ENCODE data around the gene ZAR1L.
"Not testable (repeated sequence)": the region's sequence is repeated elsewhere in the genome, so short reads cannot be mapped to it uniquely, and the experiment has no call there.

ZAR1L gene

DNA sequence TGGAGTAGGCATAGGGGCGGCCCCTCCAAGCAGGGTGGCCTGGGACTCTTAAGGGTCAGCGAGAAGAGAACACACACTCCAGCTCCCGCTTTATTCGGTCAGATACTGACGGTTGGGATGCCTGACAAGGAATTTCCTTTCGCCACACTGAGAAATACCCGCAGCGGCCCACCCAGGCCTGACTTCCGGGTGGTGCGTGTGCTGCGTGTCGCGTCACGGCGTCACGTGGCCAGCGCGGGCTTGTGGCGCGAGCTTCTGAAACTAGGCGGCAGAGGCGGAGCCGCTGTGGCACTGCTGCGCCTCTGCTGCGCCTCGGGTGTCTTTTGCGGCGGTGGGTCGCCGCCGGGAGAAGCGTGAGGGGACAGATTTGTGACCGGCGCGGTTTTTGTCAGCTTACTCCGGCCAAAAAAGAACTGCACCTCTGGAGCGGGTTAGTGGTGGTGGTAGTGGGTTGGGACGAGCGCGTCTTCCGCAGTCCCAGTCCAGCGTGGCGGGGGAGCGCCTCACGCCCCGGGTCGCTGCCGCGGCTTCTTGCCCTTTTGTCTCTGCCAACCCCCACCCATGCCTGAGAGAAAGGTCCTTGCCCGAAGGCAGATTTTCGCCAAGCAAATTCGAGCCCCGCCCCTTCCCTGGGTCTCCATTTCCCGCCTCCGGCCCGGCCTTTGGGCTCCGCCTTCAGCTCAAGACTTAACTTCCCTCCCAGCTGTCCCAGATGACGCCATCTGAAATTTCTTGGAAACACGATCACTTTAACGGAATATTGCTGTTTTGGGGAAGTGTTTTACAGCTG is at the start of gene ZAR1L, which contains the start of gene BRCA2:
Gene ZAR1L, minus strand, starts transcription at position 126 of the 790 bp plus-strand sequence. CDS start 3,438 bp downstream, outside the sequence.
Gene BRCA2, plus strand, starts transcription at position 271 of the 790 bp plus-strand sequence. CDS start 953 bp downstream, outside the sequence.
- DNase-seq = peak; percentile 84

DNA sequence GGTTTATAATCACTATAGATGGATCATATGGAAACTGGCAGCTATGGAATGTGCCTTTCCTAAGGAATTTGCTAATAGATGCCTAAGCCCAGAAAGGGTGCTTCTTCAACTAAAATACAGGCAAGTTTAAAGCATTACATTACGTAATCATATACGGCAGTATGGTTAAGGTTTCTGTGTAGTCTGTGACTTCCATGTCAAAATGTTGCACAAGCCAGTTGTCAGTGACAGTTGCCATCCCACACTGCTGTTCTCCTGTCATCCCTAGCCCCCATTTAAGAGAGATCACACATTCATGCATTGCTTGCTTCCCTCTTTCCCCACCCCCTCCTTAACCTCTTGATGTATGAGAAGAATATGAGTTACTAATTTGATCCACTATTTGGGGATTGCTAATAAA is 47.4 kb upstream of the ZAR1L start:
- DNase-seq = no peak

- not testable (repeated sequence) for DNase-seq
These were observed 40.8 kb upstream of the ZAR1L start for GRCh38 chr13:32355935-32356334.

DNA sequence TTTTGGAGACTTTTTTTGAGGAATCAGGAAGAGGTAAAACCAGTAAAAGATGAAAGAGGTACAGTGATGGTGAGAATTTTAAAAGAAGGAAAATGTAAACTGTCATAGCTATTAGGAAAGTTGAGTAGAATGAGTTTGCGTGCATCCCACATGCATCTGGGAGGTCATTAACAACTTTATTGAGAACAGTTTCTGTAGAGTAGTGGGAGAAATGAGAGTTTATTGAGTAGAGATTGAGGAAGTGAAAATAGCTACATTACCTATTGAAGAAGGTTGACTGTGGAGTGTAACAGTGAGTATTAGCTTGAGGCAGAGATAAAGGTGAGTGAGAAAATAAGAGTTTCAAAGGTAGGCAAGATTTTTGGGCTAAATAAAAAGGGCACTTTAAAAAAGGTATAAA is 38.9 kb upstream of the ZAR1L start:
- DNase-seq = no peak

GRCh38 chr13:32350839-32351441 is 35.8 kb upstream of the ZAR1L start:
- DNase-seq = not testable (repeated sequence)

GRCh38 chr13:32347651-32348050 is 32.5 kb upstream of the ZAR1L start:
- DNase-seq = no peak

DNA sequence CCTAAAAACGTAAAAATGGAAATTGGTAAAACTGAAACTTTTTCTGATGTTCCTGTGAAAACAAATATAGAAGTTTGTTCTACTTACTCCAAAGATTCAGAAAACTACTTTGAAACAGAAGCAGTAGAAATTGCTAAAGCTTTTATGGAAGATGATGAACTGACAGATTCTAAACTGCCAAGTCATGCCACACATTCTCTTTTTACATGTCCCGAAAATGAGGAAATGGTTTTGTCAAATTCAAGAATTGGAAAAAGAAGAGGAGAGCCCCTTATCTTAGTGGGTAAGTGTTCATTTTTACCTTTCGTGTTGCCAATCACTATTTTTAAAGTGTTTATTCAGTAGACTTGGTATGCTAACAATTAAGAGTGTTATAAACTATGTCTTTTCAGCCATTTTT is 25.8 kb upstream of the ZAR1L start:
- no peak for DNase-seq

DNA sequence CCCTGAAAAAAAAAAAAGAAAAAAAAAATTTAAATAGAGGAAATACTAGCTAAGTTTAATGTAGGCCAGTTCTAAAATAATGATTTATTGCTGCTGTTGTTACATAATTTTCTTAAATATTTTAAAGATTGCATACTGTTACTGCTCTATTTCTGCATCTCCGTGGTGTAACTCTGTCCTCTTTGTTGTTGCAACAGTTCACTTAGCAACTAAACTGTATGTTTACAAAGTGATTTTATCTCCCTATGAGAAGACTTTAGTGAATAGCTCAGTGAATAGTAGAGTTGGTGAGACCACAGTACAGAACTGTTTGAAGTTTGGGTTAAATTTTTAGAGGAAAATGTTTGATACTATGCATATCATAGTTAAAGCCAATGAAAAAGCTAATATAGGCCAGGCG is 19.5 kb upstream of the ZAR1L start:
- DNase-seq = no peak

- no peak for DNase-seq
These were observed 15.3 kb upstream of the ZAR1L start for GRCh38 chr13:32330441-32330840.

DNA sequence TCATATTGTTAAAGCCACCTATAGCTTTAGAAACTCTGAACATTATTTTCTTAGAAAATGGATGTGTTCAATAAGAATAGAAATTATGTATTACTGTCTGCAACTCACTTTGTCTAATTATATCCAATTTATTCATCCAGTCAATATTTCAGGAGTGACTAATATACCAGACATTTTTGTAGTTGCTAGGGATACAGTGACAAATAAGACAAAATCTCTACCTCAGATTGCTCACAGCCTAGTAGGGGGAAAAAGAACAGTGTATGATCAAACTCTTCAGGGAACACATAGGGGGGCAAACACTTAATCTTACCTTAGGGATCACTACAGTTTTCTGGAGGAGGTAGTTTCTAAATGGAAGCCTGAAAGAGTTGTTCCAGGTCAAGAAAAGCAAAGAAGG is 8.7 kb upstream of the ZAR1L start:
- no peak for DNase-seq

- no peak for DNase-seq
These were observed 5.4 kb upstream of the ZAR1L start for GRCh38 chr13:32320528-32320927.

DNA sequence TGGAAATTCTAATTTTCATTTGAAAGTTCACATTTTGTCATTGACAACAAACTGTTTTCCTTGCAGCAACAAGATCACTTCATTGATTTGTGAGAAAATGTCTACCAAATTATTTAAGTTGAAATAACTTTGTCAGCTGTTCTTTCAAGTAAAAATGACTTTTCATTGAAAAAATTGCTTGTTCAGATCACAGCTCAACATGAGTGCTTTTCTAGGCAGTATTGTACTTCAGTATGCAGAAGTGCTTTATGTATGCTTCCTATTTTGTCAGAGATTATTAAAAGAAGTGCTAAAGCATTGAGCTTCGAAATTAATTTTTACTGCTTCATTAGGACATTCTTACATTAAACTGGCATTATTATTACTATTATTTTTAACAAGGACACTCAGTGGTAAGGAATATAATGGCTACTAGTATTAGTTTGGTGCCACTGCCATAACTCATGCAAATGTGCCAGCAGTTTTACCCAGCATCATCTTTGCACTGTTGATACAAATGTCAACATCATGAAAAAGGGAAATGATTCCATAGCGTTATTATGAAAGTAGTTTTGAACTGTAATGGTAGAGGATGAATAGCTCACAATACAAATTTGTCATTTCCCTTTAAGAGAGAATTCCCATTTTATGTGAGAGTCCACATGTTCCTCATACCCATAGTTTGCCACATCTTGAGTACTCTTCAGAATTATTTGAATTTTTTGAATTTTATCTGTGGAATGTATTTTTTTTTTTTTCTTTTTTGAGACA is 2.7 kb upstream of the ZAR1L start:
- DNase-seq = no peak

DNA sequence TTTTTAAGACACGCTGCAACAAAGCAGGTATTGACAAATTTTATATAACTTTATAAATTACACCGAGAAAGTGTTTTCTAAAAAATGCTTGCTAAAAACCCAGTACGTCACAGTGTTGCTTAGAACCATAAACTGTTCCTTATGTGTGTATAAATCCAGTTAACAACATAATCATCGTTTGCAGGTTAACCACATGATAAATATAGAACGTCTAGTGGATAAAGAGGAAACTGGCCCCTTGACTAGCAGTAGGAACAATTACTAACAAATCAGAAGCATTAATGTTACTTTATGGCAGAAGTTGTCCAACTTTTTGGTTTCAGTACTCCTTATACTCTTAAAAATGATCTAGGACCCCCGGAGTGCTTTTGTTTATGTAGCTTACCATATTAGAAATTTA is 1.3 kb upstream of the ZAR1L start:
- no peak for DNase-seq

DNA sequence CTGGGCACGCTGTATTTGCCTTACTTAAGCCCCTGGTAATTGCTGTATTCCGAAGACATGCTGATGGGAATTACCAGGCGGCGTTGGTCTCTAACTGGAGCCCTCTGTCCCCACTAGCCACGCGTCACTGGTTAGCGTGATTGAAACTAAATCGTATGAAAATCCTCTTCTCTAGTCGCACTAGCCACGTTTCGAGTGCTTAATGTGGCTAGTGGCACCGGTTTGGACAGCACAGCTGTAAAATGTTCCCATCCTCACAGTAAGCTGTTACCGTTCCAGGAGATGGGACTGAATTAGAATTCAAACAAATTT is 821 bp upstream of the ZAR1L start:
- no peak for DNase-seq

DNA sequence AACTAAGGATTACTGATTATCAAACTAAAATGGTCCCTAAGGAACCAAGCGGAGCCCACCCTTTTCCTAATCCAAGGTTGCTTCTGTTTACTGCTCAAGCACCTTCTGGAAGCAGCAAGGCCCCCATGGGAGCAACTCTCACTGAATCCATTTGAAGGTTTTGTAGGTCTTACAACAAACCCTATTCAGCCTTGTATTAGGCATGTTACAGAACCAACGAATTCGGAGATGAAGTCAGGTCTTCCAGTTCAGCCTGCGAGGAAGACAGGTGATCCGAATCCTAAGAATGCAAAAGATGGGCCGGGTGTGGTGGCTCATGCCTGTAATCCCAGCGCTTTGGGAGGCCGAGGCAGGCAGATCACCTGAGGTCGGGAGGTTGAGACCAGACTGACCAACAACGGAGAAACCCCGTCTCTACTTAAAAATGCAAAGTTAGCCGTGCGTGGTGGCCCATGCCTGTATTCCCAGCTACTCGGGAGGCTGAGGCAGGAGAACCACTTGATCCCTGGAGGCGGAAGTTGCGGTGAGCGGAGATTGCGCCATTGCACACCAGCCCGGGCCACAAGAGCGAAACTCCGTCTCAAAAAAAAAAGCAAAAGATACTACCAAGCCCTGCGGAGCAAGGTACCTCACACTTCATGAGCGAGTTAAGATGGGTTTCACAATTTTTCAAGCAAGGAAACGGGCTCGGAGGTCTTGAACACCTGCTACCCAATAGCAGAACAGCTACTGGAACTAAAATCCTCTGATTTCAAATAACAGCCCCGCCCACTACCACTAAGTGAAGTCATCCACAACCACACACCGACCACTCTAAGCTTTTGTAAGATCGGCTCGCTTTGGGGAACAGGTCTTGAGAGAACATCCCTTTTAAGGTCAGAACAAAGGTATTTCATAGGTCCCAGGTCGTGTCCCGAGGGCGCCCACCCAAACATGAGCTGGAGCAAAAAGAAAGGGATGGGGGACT is 609 bp downstream of the ZAR1L start:
- peak; percentile 47 for DNase-seq

GRCh38 chr13:32311188-32311897 is 3.8 kb downstream of the ZAR1L start:
- DNase-seq = no peak

DNA sequence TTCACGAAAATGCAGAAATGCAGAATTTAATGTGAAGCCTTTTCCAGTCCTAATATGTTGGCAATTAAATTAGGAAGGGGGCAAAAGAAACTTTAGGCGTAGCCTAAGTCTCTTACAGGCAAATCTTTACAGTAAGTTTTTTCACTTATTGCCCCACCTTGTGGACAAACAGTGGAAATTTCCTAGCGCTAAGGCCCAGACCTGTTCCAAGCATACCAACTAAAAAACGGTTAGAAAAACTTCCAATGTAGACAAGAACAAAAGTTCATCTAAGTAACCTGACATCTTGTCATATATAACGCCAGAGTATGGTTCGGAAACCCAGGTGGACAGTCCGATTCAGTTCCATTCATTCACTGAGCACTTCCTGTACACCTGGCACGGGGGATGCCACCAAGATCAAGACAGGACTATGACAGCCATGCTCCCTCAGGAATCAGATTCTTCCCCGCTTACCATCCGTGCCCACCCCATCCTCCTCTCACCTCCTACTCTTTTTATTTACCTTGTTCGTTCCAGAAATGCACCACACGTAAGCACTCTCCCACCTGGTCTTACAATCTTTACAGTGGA is 4.9 kb downstream of the ZAR1L start:
- no peak for DNase-seq

DNA sequence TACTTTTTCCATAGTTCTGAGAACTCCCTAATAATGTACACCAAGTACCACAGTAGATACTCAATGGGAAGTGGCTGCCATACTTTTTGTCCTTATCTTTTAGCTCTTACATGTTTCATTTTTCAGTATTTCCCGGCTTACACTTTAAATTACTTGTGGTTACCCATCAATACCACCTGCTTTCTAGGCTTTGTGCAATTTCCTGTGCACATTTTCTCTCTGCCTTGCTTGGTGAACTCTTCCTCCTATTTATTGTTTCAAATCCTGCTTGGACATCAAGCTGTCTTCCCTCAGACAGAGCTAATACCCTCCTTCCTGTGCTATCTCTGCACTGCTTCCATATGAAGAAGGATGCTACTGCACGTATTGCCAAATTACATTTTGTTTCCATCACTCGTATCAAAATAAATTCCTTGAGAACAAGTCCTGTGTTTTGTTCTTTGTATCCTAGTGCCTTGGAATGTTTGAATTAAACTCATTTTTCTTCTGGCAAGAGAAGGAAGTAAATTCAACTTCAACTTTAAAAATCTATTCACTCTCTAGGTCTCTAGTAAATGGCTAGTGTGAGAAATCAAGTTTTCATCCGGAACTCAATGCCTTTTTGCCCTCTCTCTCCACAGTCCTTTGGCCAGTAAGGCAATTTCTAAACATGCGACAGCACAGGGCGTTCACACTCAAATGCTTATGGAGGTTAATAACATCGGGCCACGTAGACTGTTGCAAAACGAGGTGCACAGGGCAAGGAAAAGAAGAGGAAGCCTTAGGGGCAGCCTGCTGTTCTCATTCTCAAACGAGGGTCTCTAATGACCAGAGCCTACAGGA is 5.6 kb downstream of the ZAR1L start:
- no peak for DNase-seq

DNA sequence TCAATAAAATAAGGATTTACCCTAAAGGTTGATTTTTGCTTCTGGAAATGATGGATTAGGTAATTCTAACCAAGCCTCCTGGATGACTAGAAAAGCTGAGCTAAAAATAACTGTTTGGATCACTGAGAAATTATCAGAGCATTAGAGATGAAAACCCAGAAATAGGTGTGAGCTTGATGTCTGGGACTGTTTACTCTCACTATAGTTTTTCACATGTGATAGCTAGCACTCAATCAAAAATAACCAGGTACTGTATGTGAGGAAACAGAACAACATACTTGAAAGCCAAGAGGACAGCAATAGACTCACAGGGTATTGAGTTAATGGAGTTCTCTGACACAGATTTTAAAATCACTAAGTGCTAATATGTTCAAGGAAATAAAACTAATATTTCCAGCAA is 9.5 kb downstream of the ZAR1L start:
- no peak for DNase-seq

DNA sequence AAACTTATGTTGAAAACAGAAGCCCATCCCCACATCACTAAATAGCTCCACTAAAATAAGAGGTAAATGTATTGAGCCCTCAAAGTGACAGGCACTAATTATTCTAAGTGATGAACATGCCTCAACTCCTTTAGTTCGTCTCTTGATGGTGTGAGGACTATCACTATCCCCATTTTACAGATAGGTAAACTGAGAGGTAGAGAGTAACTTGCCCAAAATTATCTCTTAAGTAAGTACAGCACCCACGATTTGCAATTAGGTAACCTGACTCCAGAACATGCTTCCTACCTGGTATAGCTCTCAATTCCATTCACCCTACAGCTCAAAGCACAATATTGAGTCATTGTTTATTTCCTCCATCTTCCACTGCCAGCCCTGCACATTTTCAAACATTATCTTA is 12.7 kb downstream of the ZAR1L start:
- no peak for DNase-seq

- DNase-seq = no peak
These were observed 14.2 kb downstream of the ZAR1L start for GRCh38 chr13:32300920-32301319.
